ENCODE measurements around the gene ACOT9. TPM values are rescaled to one million over a fixed set of nuclear protein-coding genes. Genes with fewer than 3 reads are reported as not detected.
A peak's percentile ranks its signal among the peaks of the same experiment; 100 is the strongest.

ACOT9 gene
- total and polyA plus RNA-seq, 12 donors, result 44.8 to 79.7 (median 67.9) TPM

- no peak overlapping the region for H3K27ac ChIP-seq
- peak in 1 of 8 donors; percentile 31 for ATAC-seq
- no peak overlapping the region for H3K4me3 ChIP-seq
- H3K9me3 ChIP-seq, result no peaks in the 10 kb centered on the region
- 0 to 3% methylated on average over 4 of the region's 4 CpGs for WGBS, 2 donors
- intact Hi-C loops (cut with DNase I), result loop anchor here in 7 of 10 donors (1.0 to 10.0 kb wide), 3 partner anchors 145 to 149 kb away; partner anchors contain the start of genes APOO (in 5 of the 7) and CXorf58 (in 5 of the 7)
- H3K27me3 ChIP-seq, result no peaks in the 10 kb centered on the region
- H3K4me1 ChIP-seq, result peaks cover 0 to 5% (median 0%) of the 10 kb centered on the region in 9 donors
- peak; percentile 22 to 44 for DNase-seq
- H3K36me3 ChIP-seq, result no peaks in the 10 kb centered on the region
- TF ChIP-seq CTCF (IDR thresholded peaks at IDR 0.05), result peak in 8 of 9 donors; percentile 30 to 62 (median 54)
Measured at GRCh38 chrX:23756165-23756564, 13.1 kb upstream of the ACOT9 start.

GRCh38 chrX:23754664-23755063, 11.6 kb upstream of the ACOT9 start:
- H3K27me3 ChIP-seq, result no peaks in the 10 kb centered on the region
- 64 to 79% methylated on average over 1 of the region's 1 CpG for WGBS, 2 donors
- no peaks in the 10 kb centered on the region for H3K36me3 ChIP-seq
- DNase-seq, result no peak
- ATAC-seq, result no peak
- H3K9me3 ChIP-seq, result no peaks in the 10 kb centered on the region
- TF ChIP-seq CTCF (IDR thresholded peaks at IDR 0.05), result no peak
- no peak overlapping the region for H3K4me3 ChIP-seq
- H3K4me1 ChIP-seq, result peaks cover 0 to 5% (median 0%) of the 10 kb centered on the region in 9 donors
- H3K27ac ChIP-seq, result no peak overlapping the region
- intact Hi-C loops (cut with DNase I), result loop anchor here in 6 of 10 donors (5.0 to 10.0 kb wide), 2 partner anchors 148 to 150 kb away; partner anchors contain the start of genes APOO (in 5 of the 6) and CXorf58 (in 5 of the 6)

GRCh38 chrX:23752740-23753415, 9.8 kb upstream of the ACOT9 start:
- no peak for ATAC-seq
- no peaks in the 10 kb centered on the region for H3K36me3 ChIP-seq
- no peaks in the 10 kb centered on the region for H3K9me3 ChIP-seq
- no peaks in the 10 kb centered on the region for H3K27me3 ChIP-seq
- intact Hi-C loops (cut with DNase I), result loop anchor here in 5 of 10 donors (10.0 kb wide), 1 partner anchor 152 kb away; the partner anchor contains the start of genes APOO (in 5 of the 5) and CXorf58 (in 5 of the 5)
- H3K27ac ChIP-seq, result no peak overlapping the region
- WGBS, 2 donors, result 76 to 82% methylated on average over 2 of the region's 2 CpGs
- no peak for TF ChIP-seq CTCF (IDR thresholded peaks at IDR 0.05)
- no peak overlapping the region for H3K4me3 ChIP-seq
- DNase-seq, result no peak
- H3K4me1 ChIP-seq, result peaks cover 0 to 5% (median 0%) of the 10 kb centered on the region in 9 donors

GRCh38 chrX:23749576-23749975, 6.5 kb upstream of the ACOT9 start:
- H3K27ac ChIP-seq, result no peak overlapping the region
- H3K4me3 ChIP-seq, result no peak overlapping the region
- TF ChIP-seq CTCF (IDR thresholded peaks at IDR 0.05), result no peak
- no peaks in the 10 kb centered on the region for H3K4me1 ChIP-seq
- intact Hi-C loops (cut with DNase I), result loop anchor here in 1 of 10 donors (2.0 kb wide), 1 partner anchor 63 kb away; no protein-coding TSS in a partner anchor
- no peaks in the 10 kb centered on the region for H3K27me3 ChIP-seq
- no peaks in the 10 kb centered on the region for H3K9me3 ChIP-seq
- ATAC-seq (no peak), DNase-seq (no peak)
- no peaks in the 10 kb centered on the region for H3K36me3 ChIP-seq
- WGBS, 2 donors, result 69 to 86% methylated on average over 2 of the region's 2 CpGs
